OCI-LY7 (cell line): ENCODE results near the gene USP25. TPM values are rescaled to one million over a fixed set of nuclear protein-coding genes. Genes with fewer than 3 reads are reported as not detected.

Experiments used
- BruUV-seq: library from RNA; stranded (reverse); fragments of 400-500 nt; replicated peaks from 2 replicates; lab custom pipeline; 2021; lab: Mats Ljungman, UMichigan
- CTCF ChIA-PET: fragments of 300-600 bp; sonication (Branson Sonifier 250); formaldehyde crosslinking; loops from one replicate; lab custom pipeline; 2022; ENCODE audit warnings: antibody characterized with exemption; ENCODE audit not compliant: unreplicated experiment; lab: Charles Lee
- POLR2A ChIA-PET: fragments of 300-600 bp; sonication (Branson Sonifier 250); formaldehyde crosslinking; loops from one replicate; lab custom pipeline; 2022; ENCODE audit warnings: antibody characterized with exemption; lab: Charles Lee
- DNase-seq: peaks from one replicate; pipeline ENCODE4 v3.0.0-alpha.2; 2015; ENCODE audit warnings: low spot score
- H2AFZ ChIP-seq: fragments of 200-600 bp; sonication (generic), shearing (Covaris generic); 2 replicates; pipeline ENCODE4 v1.6.1; 2014; ENCODE audit warnings: mild to moderate bottlenecking, antibody characterized with exemption, low read length, moderate library complexity
- H3K27ac ChIP-seq: fragments of 200-600 bp; sonication (generic); 2 replicates; pipeline ENCODE4 v1.5.1; 2014; ENCODE audit warnings: mixed run types, low read depth, mild to moderate bottlenecking, moderate library complexity, low read length, inconsistent platforms; ENCODE audit not compliant: poor library complexity, severe bottlenecking
- H3K36me3 ChIP-seq: fragments of 200-600 bp; sonication (generic); 2 replicates; pipeline ENCODE4 v1.6.1; 2014; ENCODE audit warnings: mild to moderate bottlenecking, antibody characterized with exemption, low read length, moderate library complexity, mixed read lengths; ENCODE audit not compliant: insufficient read depth
- H3K4me1 ChIP-seq: fragments of 200-600 bp; sonication (generic); 2 replicates; pipeline ENCODE4 v1.5.1; 2014; ENCODE audit warnings: mild to moderate bottlenecking, low read length; ENCODE audit not compliant: insufficient read depth, poor library complexity, severe bottlenecking
- H3K4me2 ChIP-seq: fragments of 200-600 bp; sonication (generic); 2 replicates; pipeline ENCODE4 v1.6.1; 2014; ENCODE audit warnings: mild to moderate bottlenecking, low read length
- H3K4me3 ChIP-seq: fragments of 200-600 bp; sonication (generic); 2 replicates; pipeline ENCODE4 v1.5.1; 2014; ENCODE audit warnings: mild to moderate bottlenecking, low read depth, low read length; ENCODE audit not compliant: poor library complexity, severe bottlenecking
- H3K79me2 ChIP-seq: fragments of 200-600 bp; sonication (generic); 2 replicates; pipeline ENCODE4 v1.6.1; 2016; ENCODE audit warnings: low read depth, mild to moderate bottlenecking, low read length, moderate library complexity, mixed read lengths; ENCODE audit not compliant: insufficient read depth
- H3K9me2 ChIP-seq: fragments of 200-600 bp; sonication (generic); 2 replicates; pipeline ENCODE4 v1.6.1; 2016; ENCODE audit warnings: mild to moderate bottlenecking, low read length, mixed read lengths; ENCODE audit not compliant: insufficient read depth
- H3K9me3 ChIP-seq: fragments of 200-600 bp; sonication (generic); 2 replicates; pipeline ENCODE4 v1.6.1; 2014; ENCODE audit warnings: mild to moderate bottlenecking, mixed run types, low read length, mixed read lengths
- H4K20me1 ChIP-seq: fragments of 200-600 bp; sonication (generic); 2 replicates; pipeline ENCODE4 v1.6.1; 2014; ENCODE audit warnings: mild to moderate bottlenecking, antibody characterized with exemption, low read length, moderate library complexity, mixed read lengths; ENCODE audit not compliant: insufficient read depth
- CTCF ChIP-seq: fragments of 200-600 bp; sonication (generic); conservative IDR thresholded peaks from 2 replicates; pipeline ENCODE4 v1.5.1; 2014; ENCODE audit warnings: mild to moderate bottlenecking, antibody characterized with exemption, low read length, moderate library complexity, mixed read lengths
- EZH2phosphoT487 ChIP-seq: fragments of 200-600 bp; sonication (generic); IDR thresholded peaks from 2 replicates; pipeline ENCODE4 v1.6.1; 2018; ENCODE audit warnings: low read depth, borderline replicate concordance, mild to moderate bottlenecking, mixed run types, antibody characterized with exemption, low read length, moderate library complexity, mixed read lengths
- intact Hi-C: fragments of 100-400 bp; cut with micrococcal nuclease; formaldehyde crosslinking; loops from one replicate; pipeline ENCODE4 v1.10.0; 2022; ENCODE audit not compliant: unreplicated experiment
- total RNA-seq, 2 experiments: library from RNA; depleted of rRNA in 1 of 2; stranded (reverse); fragments of >200 nt in 1 of 2; shearing (Covaris generic) in 1 of 2; gene quantifications; 2 replicates each; pipeline ENCODE4 v1.2.3, GENCODE V29; 2014 to 2022

USP25 gene
- total RNA-seq, 2 experiments from 2014 or later: 25.1 to 28.1 TPM

- Histone ChIP-seq H3K4me3 (no peak overlapping the region), H3K27ac (no peak overlapping the region), H3K36me3 (no peaks in the 10 kb centered on the region), H2AFZ (no peak overlapping the region), H3K4me2 (no peak overlapping the region), H4K20me1 (no peaks in the 10 kb centered on the region), H3K9me2 (no peaks in the 10 kb centered on the region), H3K79me2 (no peaks in the 10 kb centered on the region), H3K9me3 (no peaks in the 10 kb centered on the region), H3K4me1 (no peaks in the 10 kb centered on the region)
- CTCF ChIA-PET: no interaction called here
- BruUV-seq: no TSS peak
- DNase-seq: no peak
- intact Hi-C loops: no loop called here
- TF ChIP-seq EZH2phosphoT487 (no peak), CTCF (no peak)
- POLR2A ChIA-PET: no interaction called here
These were observed 74.6 kb downstream of the USP25 start for GRCh38 chr21:15804247-15805005.

- H3K4me1 ChIP-seq: no peaks in the 10 kb centered on the region
- no peak overlapping the region for H3K4me3 ChIP-seq
- intact Hi-C loops: no loop called here
- no peak overlapping the region for H3K4me2 ChIP-seq
- TF ChIP-seq CTCF (no peak), EZH2phosphoT487 (no peak)
- no peak overlapping the region for H2AFZ ChIP-seq
- BruUV-seq: no TSS peak
- H3K9me2 ChIP-seq: no peaks in the 10 kb centered on the region
- no peaks in the 10 kb centered on the region for H3K36me3 ChIP-seq
- ChIA-PET CTCF (no interaction called here), POLR2A (interaction anchor here (1.1 kb wide), 1 partner anchor 25 kb away, joined by 3 read pairs; no protein-coding TSS in a partner anchor)
- no peaks in the 10 kb centered on the region for H3K79me2 ChIP-seq
- DNase-seq: no peak
- no peak overlapping the region for H3K27ac ChIP-seq
- H4K20me1 ChIP-seq: no peaks in the 10 kb centered on the region
- no peaks in the 10 kb centered on the region for H3K9me3 ChIP-seq
These were observed 79.3 kb downstream of the USP25 start for GRCh38 chr21:15809065-15809464.

DNA sequence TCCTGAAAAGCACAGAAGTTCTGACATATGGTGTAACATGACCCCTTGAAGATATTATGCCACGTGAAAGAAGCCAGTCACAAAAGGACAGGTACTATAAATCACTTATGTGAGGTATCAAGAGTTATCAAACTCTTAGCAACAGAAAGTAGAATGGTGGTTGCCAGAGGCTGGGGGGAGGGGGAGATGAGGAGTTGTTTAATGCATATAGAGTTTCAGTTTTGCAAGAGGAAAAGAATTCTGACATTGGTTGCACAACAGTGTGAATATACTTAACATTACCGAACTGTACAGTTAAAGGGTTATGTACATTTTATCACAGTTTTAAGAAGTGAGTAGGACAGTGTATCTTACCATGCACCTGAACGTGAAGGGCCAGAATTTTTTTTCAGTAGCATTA is 80.0 kb downstream of the USP25 start:
- ChIA-PET POLR2A (no interaction called here), CTCF (no interaction called here)
- no peak for DNase-seq
- Histone ChIP-seq H3K36me3 (peaks cover 2% of the 10 kb centered on the region), H3K4me2 (no peak overlapping the region), H3K9me2 (no peaks in the 10 kb centered on the region), H3K27ac (no peak overlapping the region), H3K4me1 (no peaks in the 10 kb centered on the region), H3K9me3 (no peaks in the 10 kb centered on the region), H3K79me2 (no peaks in the 10 kb centered on the region), H4K20me1 (no peaks in the 10 kb centered on the region), H2AFZ (no peak overlapping the region), H3K4me3 (no peak overlapping the region)
- intact Hi-C loops: no loop called here
- no peak for TF ChIP-seq EZH2phosphoT487
- no peak for TF ChIP-seq CTCF
- BruUV-seq: no TSS peak
